Measurements from ENCODE around the gene FAM120C. TPM values are rescaled to one million over a fixed set of nuclear protein-coding genes. Genes with fewer than 3 reads are reported as not detected.

The FAM120C gene, protein sequence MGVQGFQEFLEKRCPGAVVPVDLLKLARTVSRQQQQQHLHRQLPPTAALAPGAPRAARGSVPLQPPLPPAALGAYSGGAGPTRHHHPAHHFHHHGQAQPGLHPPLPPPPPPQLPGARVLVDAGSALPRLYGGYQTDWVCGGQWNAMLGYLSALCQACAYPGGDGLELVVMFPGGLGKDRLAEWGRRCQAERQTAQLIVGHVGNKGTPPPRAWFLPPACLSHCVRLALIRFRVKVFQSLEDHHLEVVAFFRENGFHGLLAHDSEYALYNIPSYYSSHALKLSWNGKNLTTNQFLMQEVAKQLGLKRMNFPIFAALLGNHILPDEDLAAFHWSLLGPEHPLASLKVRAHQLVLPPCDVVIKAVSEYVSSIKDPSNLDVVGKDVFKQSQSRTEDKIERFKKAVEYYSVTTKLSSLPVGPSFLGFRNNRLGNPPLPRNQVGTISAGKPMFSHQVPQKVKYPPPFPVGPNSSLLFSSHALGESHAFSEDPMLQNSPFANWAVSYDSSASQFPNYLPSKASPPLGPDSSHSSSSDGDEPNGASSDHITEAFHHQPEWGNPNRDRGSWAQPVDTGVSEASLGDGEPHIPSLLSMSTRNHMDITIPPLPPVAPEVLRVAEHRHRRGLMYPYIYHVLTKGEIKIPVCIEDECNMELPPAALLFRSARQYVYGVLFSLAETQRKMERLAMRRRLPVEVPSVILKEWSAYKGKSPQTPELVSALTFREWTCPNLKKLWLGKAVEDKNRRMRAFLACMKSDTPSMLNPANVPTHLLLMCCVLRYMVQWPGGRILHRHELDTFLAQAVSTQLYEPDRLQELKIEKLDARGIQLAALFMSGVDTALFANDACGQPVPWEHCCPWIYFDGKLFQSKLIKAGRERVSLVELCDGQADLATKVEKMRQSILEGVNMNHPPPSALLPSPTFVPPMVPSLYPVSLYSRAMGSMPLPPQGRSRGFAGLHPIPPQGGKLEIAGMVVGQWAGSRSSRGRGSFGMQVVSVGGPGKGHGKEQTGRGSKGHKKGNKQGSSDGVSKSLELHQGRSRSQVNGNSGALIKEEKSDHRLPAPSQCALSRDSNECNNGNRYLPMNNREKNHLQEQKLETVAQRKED
- total RNA-seq: 7.1 and 7.3 TPM in 2 replicates

DNA sequence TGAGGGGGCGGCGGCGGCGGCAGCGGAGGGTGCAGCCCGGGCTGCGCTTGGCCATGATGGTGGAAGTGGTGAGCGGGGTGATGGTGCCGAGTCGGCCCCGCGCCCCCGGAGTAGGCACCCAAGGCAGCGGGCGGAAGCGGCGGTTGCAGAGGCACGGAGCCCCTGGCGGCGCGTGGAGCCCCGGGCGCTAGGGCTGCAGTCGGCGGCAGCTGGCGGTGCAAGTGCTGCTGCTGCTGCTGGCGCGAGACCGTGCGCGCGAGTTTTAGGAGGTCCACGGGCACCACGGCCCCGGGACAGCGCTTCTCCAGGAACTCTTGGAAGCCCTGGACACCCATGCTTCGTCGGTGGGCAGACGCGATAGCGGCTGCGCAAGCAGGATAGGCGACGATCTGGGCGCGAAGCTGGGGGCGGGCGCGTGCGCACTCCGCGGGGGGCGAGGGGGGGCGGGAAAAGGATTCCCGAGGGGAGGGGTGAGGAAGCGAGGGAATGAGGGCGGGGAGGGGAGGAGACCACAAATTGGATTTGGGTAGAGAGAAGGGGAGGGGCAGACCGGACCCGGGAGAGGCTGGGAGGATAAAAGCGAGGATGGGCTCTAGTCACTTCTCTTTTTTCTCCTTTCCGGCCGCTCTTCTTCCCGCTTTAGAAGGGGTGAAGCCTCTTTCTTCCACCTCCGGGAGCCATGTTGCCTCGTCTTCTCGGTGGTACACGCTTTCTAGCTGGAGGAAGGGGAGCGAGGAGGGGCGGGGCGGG is at the start of gene FAM120C:
TSS of gene FAM120C (minus strand) at position 391 of the 750 bp plus-strand sequence. CDS start at position 335, 56 bp downstream.

DNA sequence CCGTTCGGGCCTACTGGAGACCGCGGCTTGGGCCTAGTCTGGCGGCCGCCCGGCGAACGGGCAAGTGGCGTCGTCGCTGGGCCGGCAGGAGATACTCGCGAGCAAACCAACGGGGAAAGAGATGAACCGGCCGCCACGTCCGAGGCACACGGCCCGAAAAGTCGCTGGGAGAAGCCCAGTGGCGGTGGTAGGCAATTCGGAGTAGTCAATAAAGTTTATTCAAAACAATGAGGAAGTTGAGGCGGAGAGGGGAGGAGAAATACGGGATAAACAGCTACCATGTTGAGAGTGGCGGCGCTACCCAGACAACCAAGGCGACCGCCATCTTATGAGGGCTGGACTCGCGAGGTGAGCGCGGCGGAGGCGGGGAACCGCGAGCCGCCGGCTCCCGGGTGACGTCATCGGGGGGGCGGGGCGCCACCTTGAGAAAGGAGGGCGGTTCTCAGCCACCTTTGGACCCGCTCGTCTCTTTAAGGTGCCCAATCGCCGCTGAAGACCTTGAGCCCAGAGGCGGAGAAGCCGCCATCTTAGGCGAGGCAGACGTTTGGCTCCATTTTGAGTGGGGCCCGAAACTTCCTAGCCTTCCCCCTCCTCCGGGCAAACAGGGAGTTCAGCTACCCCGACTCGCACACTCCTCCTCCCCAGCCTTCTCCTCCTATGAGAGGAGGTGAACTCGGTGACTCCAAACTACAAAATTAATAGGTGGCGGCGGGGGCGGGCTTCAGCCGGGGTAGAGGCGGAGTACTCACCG is 138.8 kb downstream of the FAM120C start, which contains the start of gene PHF8:
TSS of gene PHF8 (minus strand) at position 348 of the 751 bp plus-strand sequence. CDS start 1,745 bp downstream, outside the sequence.

Other genes starting within 250 kb of the FAM120C start
- gene PHF8, start 138.8 kb downstream of the FAM120C start, total RNA-seq: 9.6 and 11.7 TPM in 2 replicates
- 1.3 and 1.5 TPM in 2 replicates for gene WNK3, start 174.8 kb upstream of the FAM120C start, total RNA-seq

Data from mesangial cell (primary cell).